ENCODE results near the gene TMEM59L. TPM values are rescaled to one million over a fixed set of nuclear protein-coding genes. Genes with fewer than 3 reads are reported as not detected.

Gene TMEM59L
- total and polyA plus RNA-seq, 2 donors (not counting 1 experiment from before 2014, with no cell fraction given): not detected

GRCh38 chr19:18669883-18670282, 57.2 kb downstream of the TMEM59L start:
- intact Hi-C loops (cut with micrococcal nuclease): no loop called here
- peaks cover 3% of the 10 kb centered on the region for H3K4me1 Mint-ChIP-seq

GRCh38 chr19:18670312-18670711, 57.6 kb downstream of the TMEM59L start:
- H3K27me3 Mint-ChIP-seq: no peaks in the 10 kb centered on the region
- Histone ChIP-seq H4K20me1 (ENCODE audit: control insufficient read depth, insufficient read depth, low read length, poor library complexity, severe bottlenecking) (no peaks in the 10 kb centered on the region), H3K27ac (ENCODE audit: low read length in 2 of 2) (no peak overlapping the region), H3K4me1 (ENCODE audit: control insufficient read depth in 2 of 2, insufficient read depth in 2 of 2, low read length in 2 of 2) (peaks cover 0 to 16% of the 10 kb centered on the region in 2 donors), H3K4me3 (ENCODE audit: control extremely low read depth in 1 of 5, extremely low read depth in 1 of 5, insufficient read depth in 1 of 5, low read depth in 2 of 5, low read length in 4 of 5) (no peak overlapping the region), H3K9ac (ENCODE audit: low read length) (no peak overlapping the region), H3K79me2 (ENCODE audit: control insufficient read depth, insufficient read depth, low read length) (no peaks in the 10 kb centered on the region), H3K9me3 (ENCODE audit: control extremely low read depth in 1 of 3, control insufficient read depth in 2 of 3, insufficient read depth in 1 of 3, low read length in 2 of 3) (peaks cover 0 to 3% (median 0%) of the 10 kb centered on the region in 3 donors), H3K36me3 (replicated peaks in 1 of 2; ENCODE audit: control extremely low read depth in 1 of 2, control insufficient read depth in 1 of 2, extremely low read depth in 1 of 2, insufficient read depth in 2 of 2, low read length in 1 of 2) (peaks cover 0 to 18% of the 10 kb centered on the region in 2 experiments), H3K27me3 (replicated peaks in 1 of 4; ENCODE audit: control extremely low read depth in 1 of 4, control insufficient read depth in 3 of 4, insufficient read depth in 4 of 4, low read length in 3 of 4) (no peaks in the 10 kb centered on the region), H3K4me2 (replicated peaks; ENCODE audit: low read depth, low read length, poor library complexity, severe bottlenecking) (no peak overlapping the region), H2AFZ (ENCODE audit: insufficient read depth, low read depth, low read length, poor library complexity, severe bottlenecking) (no peak overlapping the region)
- H3K9me3 Mint-ChIP-seq (ENCODE audit: insufficient read depth): no peaks in the 10 kb centered on the region
- intact Hi-C loops (cut with micrococcal nuclease): no loop called here
- DNase-seq (no peak), ATAC-seq (ENCODE audit: low read depth) (no peak)
- no peak overlapping the region for H3K27ac Mint-ChIP-seq
- ChIA-PET POLR2A (no interaction called here), CTCF (no interaction called here)
- H3K4me3 Mint-ChIP-seq: no peak overlapping the region
- TF ChIP-seq CTCF (IDR thresholded peaks at IDR 0.05) (no peak), EZH2 (IDR thresholded peaks at IDR 0.05; ENCODE audit: borderline replicate concordance, insufficient read depth, low read depth, low read length, poor library complexity, severe bottlenecking) (no peak)
- peaks cover 3% of the 10 kb centered on the region for H3K4me1 Mint-ChIP-seq
- 95% methylated on average over 10 of the region's 13 CpGs for WGBS (ENCODE audit: insufficient coverage)

More at GRCh38 chr19:18669883-18670282, 57.2 kb downstream of the TMEM59L start:
- Mint-ChIP-seq H3K9me3 (ENCODE audit: insufficient read depth) (no peaks in the 10 kb centered on the region), H3K27me3 (no peaks in the 10 kb centered on the region), H3K27ac (no peak overlapping the region), H3K4me3 (no peak overlapping the region)
- Histone ChIP-seq H3K9ac (ENCODE audit: low read length) (no peak overlapping the region), H3K4me2 (replicated peaks; ENCODE audit: low read depth, low read length, poor library complexity, severe bottlenecking) (no peak overlapping the region), H3K4me3 (ENCODE audit: control extremely low read depth in 1 of 5, extremely low read depth in 1 of 5, insufficient read depth in 1 of 5, low read depth in 2 of 5, low read length in 4 of 5) (no peak overlapping the region), H3K27ac (ENCODE audit: low read length in 2 of 2) (no peak overlapping the region), H4K20me1 (ENCODE audit: control insufficient read depth, insufficient read depth, low read length, poor library complexity, severe bottlenecking) (no peaks in the 10 kb centered on the region), H2AFZ (ENCODE audit: insufficient read depth, low read depth, low read length, poor library complexity, severe bottlenecking) (no peak overlapping the region), H3K9me3 (ENCODE audit: control extremely low read depth in 1 of 3, control insufficient read depth in 2 of 3, insufficient read depth in 1 of 3, low read length in 2 of 3) (peaks cover 0 to 3% (median 0%) of the 10 kb centered on the region in 3 donors), H3K36me3 (replicated peaks in 1 of 2; ENCODE audit: control extremely low read depth in 1 of 2, control insufficient read depth in 1 of 2, extremely low read depth in 1 of 2, insufficient read depth in 2 of 2, low read length in 1 of 2) (peaks cover 0 to 18% of the 10 kb centered on the region in 2 experiments), H3K79me2 (ENCODE audit: control insufficient read depth, insufficient read depth, low read length) (no peaks in the 10 kb centered on the region), H3K4me1 (ENCODE audit: control insufficient read depth in 2 of 2, insufficient read depth in 2 of 2, low read length in 2 of 2) (peaks cover 0 to 18% of the 10 kb centered on the region in 2 donors), H3K27me3 (replicated peaks in 1 of 4; ENCODE audit: control extremely low read depth in 1 of 4, control insufficient read depth in 3 of 4, insufficient read depth in 4 of 4, low read length in 3 of 4) (no peaks in the 10 kb centered on the region)
- WGBS (ENCODE audit: insufficient coverage): 95% methylated on average over 11 of the region's 11 CpGs
- no peak for DNase-seq
- TF ChIP-seq CTCF (IDR thresholded peaks at IDR 0.05) (no peak), EZH2 (IDR thresholded peaks at IDR 0.05; ENCODE audit: borderline replicate concordance, insufficient read depth, low read depth, low read length, poor library complexity, severe bottlenecking) (no peak)
- POLR2A ChIA-PET: no interaction called here
- no peak for ATAC-seq (ENCODE audit: low read depth)
- CTCF ChIA-PET: no interaction called here

Small RNA genes lying within 50 kb of the gene (small RNA-seq; reads per million reads assigned to genes)
- not detected for gene RN7SL155P (ENCODE audit: insufficient read length, low read depth, low replicate concordance)

Other genes starting within 250 kb of the TMEM59L start
- gene GDF15, start 226.7 kb upstream of the TMEM59L start, total RNA-seq: not detected in 2 replicates
- 0.17 and 0.19 TPM in 2 replicates for gene GDF15, start 226.7 kb upstream of the TMEM59L start, polyA plus RNA-seq
- 2.4 and 2.8 TPM in 2 replicates for gene LRRC25, start 215.2 kb upstream of the TMEM59L start, total RNA-seq
- gene LRRC25, start 215.2 kb upstream of the TMEM59L start, polyA plus RNA-seq: 3.3 and 5.7 TPM in 2 replicates
- gene SSBP4, start 193.5 kb upstream of the TMEM59L start, total RNA-seq: 37.0 and 43.5 TPM in 2 replicates
- 53.5 and 64.2 TPM in 2 replicates for gene SSBP4, start 193.5 kb upstream of the TMEM59L start, polyA plus RNA-seq
- 17.6 and 22.6 TPM in 2 replicates for gene ISYNA1, start 174.7 kb upstream of the TMEM59L start, total RNA-seq
- gene ISYNA1, start 174.7 kb upstream of the TMEM59L start, polyA plus RNA-seq: 28.3 and 41.9 TPM in 2 replicates
- 31.4 and 34.0 TPM in 2 replicates for gene ELL, start 90.8 kb upstream of the TMEM59L start, total RNA-seq
- gene ELL, start 90.8 kb upstream of the TMEM59L start, polyA plus RNA-seq: 21.2 and 24.4 TPM in 2 replicates
- gene FKBP8, start 69.3 kb upstream of the TMEM59L start, total RNA-seq: 148 and 150 TPM in 2 replicates
- 138 and 163 TPM in 2 replicates for gene FKBP8, start 69.3 kb upstream of the TMEM59L start, polyA plus RNA-seq
- gene KXD1, start 55.0 kb upstream of the TMEM59L start, total RNA-seq: 88.5 and 90.0 TPM in 2 replicates
- 138 and 166 TPM in 2 replicates for gene KXD1, start 55.0 kb upstream of the TMEM59L start, polyA plus RNA-seq
- 1,690 and 1,837 TPM in 2 replicates for gene UBA52, start 41.0 kb upstream of the TMEM59L start, total RNA-seq
- 4,684 and 5,694 TPM in 2 replicates for gene UBA52, start 41.0 kb upstream of the TMEM59L start, polyA plus RNA-seq
- gene REX1BD, start 24.1 kb upstream of the TMEM59L start, total RNA-seq: 78.1 and 90.9 TPM in 2 replicates
- 164 and 180 TPM in 2 replicates for gene REX1BD, start 24.1 kb upstream of the TMEM59L start, polyA plus RNA-seq
- not detected in 2 replicates for gene CRLF1, start 6.1 kb upstream of the TMEM59L start, total RNA-seq
- not detected in 2 replicates for gene CRLF1, start 6.1 kb upstream of the TMEM59L start, polyA plus RNA-seq
- gene KLHL26, start 24.2 kb downstream of the TMEM59L start, total RNA-seq: 10.0 and 14.6 TPM in 2 replicates
- gene KLHL26, start 24.2 kb downstream of the TMEM59L start, polyA plus RNA-seq: 5.0 and 5.9 TPM in 2 replicates
- gene CRTC1, start 70.8 kb downstream of the TMEM59L start, total RNA-seq: 30.1 and 31.9 TPM in 2 replicates
- gene CRTC1, start 70.8 kb downstream of the TMEM59L start, polyA plus RNA-seq: 14.3 and 15.9 TPM in 2 replicates
- gene COMP, start 178.4 kb downstream of the TMEM59L start, total RNA-seq: 0.12 TPM in 1 of 2 replicates, not detected in the other
- gene COMP, start 178.4 kb downstream of the TMEM59L start, polyA plus RNA-seq: 0.48 TPM in 1 of 2 replicates, not detected in the other
- 95.1 and 98.6 TPM in 2 replicates for gene UPF1, start 219.1 kb downstream of the TMEM59L start, total RNA-seq
- 51.9 and 75.1 TPM in 2 replicates for gene UPF1, start 219.1 kb downstream of the TMEM59L start, polyA plus RNA-seq